ENCODE results near the gene VPS72.

Gene VPS72

DNA sequence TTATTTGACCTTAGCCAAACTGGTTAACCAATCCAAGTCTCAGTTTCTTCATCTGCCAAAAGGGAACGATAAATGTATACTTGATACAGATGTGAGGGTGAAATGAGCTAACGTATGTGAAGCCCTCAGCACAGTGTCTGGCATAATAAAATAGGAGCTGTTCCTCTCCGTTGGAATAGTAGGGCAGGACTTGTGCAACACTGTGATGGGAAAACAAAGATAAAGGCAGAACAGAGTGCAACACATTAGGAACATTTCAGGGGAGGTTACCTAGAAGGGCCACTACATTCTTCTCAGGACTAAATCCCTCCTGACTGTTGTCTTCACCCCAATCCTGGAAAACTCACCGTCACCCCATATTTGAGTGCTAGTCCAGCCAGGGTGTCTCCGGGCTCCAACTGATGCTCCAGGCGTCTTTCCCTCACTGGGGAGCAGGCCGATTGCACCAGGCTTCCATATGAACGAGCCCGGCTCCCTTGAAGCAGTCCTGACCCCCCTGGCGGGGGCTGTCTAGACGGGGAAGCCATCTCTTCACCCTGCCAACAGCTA is 25.2 kb downstream of the VPS72 start:
- no peaks in the 10 kb centered on the region for H3K27me3 ChIP-seq (ENCODE audit: insufficient read depth, poor library complexity, severe bottlenecking)
- TF ChIP-seq GABPA (IDR thresholded peaks at IDR 0.05; ENCODE audit: low read depth) (no peak), SPI1 (IDR thresholded peaks at IDR 0.05; ENCODE audit: borderline replicate concordance, low read depth) (no peak), POLR2AphosphoS5 (IDR thresholded peaks at IDR 0.05; ENCODE audit: low read depth) (no peak)
- TF ChIP-seq, protein P1, sequence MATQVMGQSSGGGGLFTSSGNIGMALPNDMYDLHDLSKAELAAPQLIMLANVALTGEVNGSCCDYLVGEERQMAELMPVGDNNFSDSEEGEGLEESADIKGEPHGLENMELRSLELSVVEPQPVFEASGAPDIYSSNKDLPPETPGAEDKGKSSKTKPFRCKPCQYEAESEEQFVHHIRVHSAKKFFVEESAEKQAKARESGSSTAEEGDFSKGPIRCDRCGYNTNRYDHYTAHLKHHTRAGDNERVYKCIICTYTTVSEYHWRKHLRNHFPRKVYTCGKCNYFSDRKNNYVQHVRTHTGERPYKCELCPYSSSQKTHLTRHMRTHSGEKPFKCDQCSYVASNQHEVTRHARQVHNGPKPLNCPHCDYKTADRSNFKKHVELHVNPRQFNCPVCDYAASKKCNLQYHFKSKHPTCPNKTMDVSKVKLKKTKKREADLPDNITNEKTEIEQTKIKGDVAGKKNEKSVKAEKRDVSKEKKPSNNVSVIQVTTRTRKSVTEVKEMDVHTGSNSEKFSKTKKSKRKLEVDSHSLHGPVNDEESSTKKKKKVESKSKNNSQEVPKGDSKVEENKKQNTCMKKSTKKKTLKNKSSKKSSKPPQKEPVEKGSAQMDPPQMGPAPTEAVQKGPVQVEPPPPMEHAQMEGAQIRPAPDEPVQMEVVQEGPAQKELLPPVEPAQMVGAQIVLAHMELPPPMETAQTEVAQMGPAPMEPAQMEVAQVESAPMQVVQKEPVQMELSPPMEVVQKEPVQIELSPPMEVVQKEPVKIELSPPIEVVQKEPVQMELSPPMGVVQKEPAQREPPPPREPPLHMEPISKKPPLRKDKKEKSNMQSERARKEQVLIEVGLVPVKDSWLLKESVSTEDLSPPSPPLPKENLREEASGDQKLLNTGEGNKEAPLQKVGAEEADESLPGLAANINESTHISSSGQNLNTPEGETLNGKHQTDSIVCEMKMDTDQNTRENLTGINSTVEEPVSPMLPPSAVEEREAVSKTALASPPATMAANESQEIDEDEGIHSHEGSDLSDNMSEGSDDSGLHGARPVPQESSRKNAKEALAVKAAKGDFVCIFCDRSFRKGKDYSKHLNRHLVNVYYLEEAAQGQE (IDR thresholded peaks at IDR 0.05; ENCODE audit: insufficient replicate concordance, low read depth): no peak
- TF ChIP-seq, protein P2, sequence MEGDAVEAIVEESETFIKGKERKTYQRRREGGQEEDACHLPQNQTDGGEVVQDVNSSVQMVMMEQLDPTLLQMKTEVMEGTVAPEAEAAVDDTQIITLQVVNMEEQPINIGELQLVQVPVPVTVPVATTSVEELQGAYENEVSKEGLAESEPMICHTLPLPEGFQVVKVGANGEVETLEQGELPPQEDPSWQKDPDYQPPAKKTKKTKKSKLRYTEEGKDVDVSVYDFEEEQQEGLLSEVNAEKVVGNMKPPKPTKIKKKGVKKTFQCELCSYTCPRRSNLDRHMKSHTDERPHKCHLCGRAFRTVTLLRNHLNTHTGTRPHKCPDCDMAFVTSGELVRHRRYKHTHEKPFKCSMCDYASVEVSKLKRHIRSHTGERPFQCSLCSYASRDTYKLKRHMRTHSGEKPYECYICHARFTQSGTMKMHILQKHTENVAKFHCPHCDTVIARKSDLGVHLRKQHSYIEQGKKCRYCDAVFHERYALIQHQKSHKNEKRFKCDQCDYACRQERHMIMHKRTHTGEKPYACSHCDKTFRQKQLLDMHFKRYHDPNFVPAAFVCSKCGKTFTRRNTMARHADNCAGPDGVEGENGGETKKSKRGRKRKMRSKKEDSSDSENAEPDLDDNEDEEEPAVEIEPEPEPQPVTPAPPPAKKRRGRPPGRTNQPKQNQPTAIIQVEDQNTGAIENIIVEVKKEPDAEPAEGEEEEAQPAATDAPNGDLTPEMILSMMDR (IDR thresholded peaks at IDR 0.05; ENCODE audit: insufficient read depth, low read length): no peak
- H3K27ac ChIP-seq (replicated peaks): no peak overlapping the region
- H3K4me3 ChIP-seq (replicated peaks; ENCODE audit: insufficient read depth, low read length): peak overlapping the region; percentile 46
- DNase-seq (ENCODE audit: low read depth in 1 of 2, low spot score in 1 of 2): no peak

DNA sequence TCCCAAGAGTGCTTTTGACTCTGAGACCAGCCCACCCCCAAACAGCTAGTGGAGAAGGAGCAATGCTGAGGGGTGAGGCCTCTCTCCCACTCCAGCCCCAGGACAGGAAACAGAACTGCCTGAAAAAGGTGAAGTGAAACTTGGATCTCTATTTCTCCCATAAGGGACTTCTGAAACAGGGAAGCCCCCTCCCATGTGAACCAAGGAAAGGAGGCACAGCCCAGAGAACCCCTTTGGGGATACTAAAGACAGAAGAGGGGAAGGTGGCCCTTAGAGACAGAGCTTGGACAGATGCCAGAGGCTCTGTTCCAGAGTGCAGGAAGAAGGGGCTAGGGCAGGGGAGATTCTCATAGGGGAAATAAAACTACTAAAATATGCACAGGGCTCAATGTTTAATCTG is 30.6 kb downstream of the VPS72 start:
- Histone ChIP-seq H3K27ac (replicated peaks) (peak overlapping the region; percentile 84), H3K27me3 (ENCODE audit: insufficient read depth, poor library complexity, severe bottlenecking) (no peaks in the 10 kb centered on the region), H3K4me3 (replicated peaks; ENCODE audit: insufficient read depth, low read length) (no peak overlapping the region)
- no peak for DNase-seq (ENCODE audit: low read depth in 1 of 2, low spot score in 1 of 2)
- TF ChIP-seq POLR2AphosphoS5 (IDR thresholded peaks at IDR 0.05; ENCODE audit: low read depth): no peak
- TF ChIP-seq, protein P2 (IDR thresholded peaks at IDR 0.05; ENCODE audit: insufficient read depth, low read length): no peak
- TF ChIP-seq SPI1 (IDR thresholded peaks at IDR 0.05; ENCODE audit: borderline replicate concordance, low read depth): no peak
- no peak for TF ChIP-seq GABPA (IDR thresholded peaks at IDR 0.05; ENCODE audit: low read depth)
- TF ChIP-seq, protein P1 (IDR thresholded peaks at IDR 0.05; ENCODE audit: insufficient replicate concordance, low read depth): no peak

DNA sequence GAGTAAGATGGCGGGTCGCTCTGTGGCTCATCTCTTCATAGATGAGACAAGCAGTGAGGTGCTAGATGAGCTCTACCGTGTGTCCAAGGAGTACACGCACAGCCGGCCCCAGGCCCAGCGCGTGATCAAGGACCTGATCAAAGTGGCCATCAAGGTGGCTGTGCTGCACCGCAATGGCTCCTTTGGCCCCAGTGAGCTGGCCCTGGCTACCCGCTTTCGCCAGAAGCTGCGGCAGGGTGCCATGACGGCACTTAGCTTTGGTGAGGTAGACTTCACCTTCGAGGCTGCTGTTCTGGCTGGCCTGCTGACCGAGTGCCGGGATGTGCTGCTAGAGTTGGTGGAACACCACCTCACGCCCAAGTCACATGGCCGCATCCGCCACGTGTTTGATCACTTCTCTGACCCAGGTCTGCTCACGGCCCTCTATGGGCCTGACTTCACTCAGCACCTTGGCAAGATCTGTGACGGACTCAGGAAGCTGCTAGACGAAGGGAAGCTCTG is 31.2 kb downstream of the VPS72 start:
- no peak overlapping the region; the same call in 1 of the 2 replicates for H3K4me3 ChIP-seq (replicated peaks; ENCODE audit: insufficient read depth, low read length)
- TF ChIP-seq, protein P1 (IDR thresholded peaks at IDR 0.05; ENCODE audit: insufficient replicate concordance, low read depth): no peak
- TF ChIP-seq SPI1 (IDR thresholded peaks at IDR 0.05; ENCODE audit: borderline replicate concordance, low read depth) (no peak), GABPA (IDR thresholded peaks at IDR 0.05; ENCODE audit: low read depth) (no peak), POLR2AphosphoS5 (IDR thresholded peaks at IDR 0.05; ENCODE audit: low read depth) (no peak)
- TF ChIP-seq, protein P2 (IDR thresholded peaks at IDR 0.05; ENCODE audit: insufficient read depth, low read length): no peak
- no peaks in the 10 kb centered on the region for H3K27me3 ChIP-seq (ENCODE audit: insufficient read depth, poor library complexity, severe bottlenecking)
- peak overlapping the region; percentile 84 for H3K27ac ChIP-seq (replicated peaks)
- DNase-seq (ENCODE audit: low read depth in 1 of 2, low spot score in 1 of 2): peak in 1 of 2 experiments; percentile 59

Data from HL-60 (cell line).